Measurements from ENCODE around the gene ZBP1.

The ZBP1 gene

GRCh38 chr20:57666834-57667157, 46.6 kb upstream of the ZBP1 start:
- H3K27ac ChIP-seq (ENCODE audit: low read length) = no peak overlapping the region
- H3K4me3 ChIP-seq (ENCODE audit: low read length) = no peak overlapping the region
- no peaks in the 10 kb centered on the region for H3K4me1 ChIP-seq (ENCODE audit: low read length)
- H2AFZ ChIP-seq (ENCODE audit: low read depth, low read length) = no peak overlapping the region
- H3K79me2 ChIP-seq (ENCODE audit: low read length) = no peaks in the 10 kb centered on the region
- no peaks in the 10 kb centered on the region for H3K9me3 ChIP-seq (ENCODE audit: insufficient read depth, low read length)
- TF ChIP-seq EZH2phosphoT487 (IDR thresholded peaks at IDR 0.05; ENCODE audit: low read depth) = no peak
- TF ChIP-seq CTCF (IDR thresholded peaks at IDR 0.05; ENCODE audit: low read depth, low read length) = no peak
- H3K4me2 ChIP-seq (ENCODE audit: low read length) = no peak overlapping the region
- no peaks in the 10 kb centered on the region for H4K20me1 ChIP-seq (ENCODE audit: insufficient read depth, low read length)
- no peaks in the 10 kb centered on the region for H3K36me3 ChIP-seq (replicated peaks; ENCODE audit: low read depth, low read length)
- peaks cover 48% of the 10 kb centered on the region for H3K27me3 ChIP-seq (ENCODE audit: low read depth, low read length)
- H3K9ac ChIP-seq (ENCODE audit: low read length) = no peak overlapping the region

GRCh38 chr20:57666106-57666833, 46.0 kb upstream of the ZBP1 start:
- H4K20me1 ChIP-seq (ENCODE audit: insufficient read depth, low read length) = no peaks in the 10 kb centered on the region
- no peaks in the 10 kb centered on the region for H3K9me3 ChIP-seq (ENCODE audit: insufficient read depth, low read length)

GRCh38 chr20:57665589-57665971, 45.4 kb upstream of the ZBP1 start:
- H4K20me1 ChIP-seq (ENCODE audit: insufficient read depth, low read length) = no peaks in the 10 kb centered on the region
- H3K4me3 ChIP-seq (ENCODE audit: low read length) = no peak overlapping the region
- no peaks in the 10 kb centered on the region for H3K4me1 ChIP-seq (ENCODE audit: low read length)
- no peak overlapping the region for H3K4me2 ChIP-seq (ENCODE audit: low read length)
- no peaks in the 10 kb centered on the region for H3K79me2 ChIP-seq (ENCODE audit: low read length)
- H3K27ac ChIP-seq (ENCODE audit: low read length) = no peak overlapping the region
- H3K9ac ChIP-seq (ENCODE audit: low read length) = no peak overlapping the region
- no peaks in the 10 kb centered on the region for H3K36me3 ChIP-seq (replicated peaks; ENCODE audit: low read depth, low read length)
- H3K27me3 ChIP-seq (ENCODE audit: low read depth, low read length) = peaks cover 40% of the 10 kb centered on the region
- no peak overlapping the region for H2AFZ ChIP-seq (ENCODE audit: low read depth, low read length)
- TF ChIP-seq CTCF (IDR thresholded peaks at IDR 0.05; ENCODE audit: low read depth, low read length) (no peak), EZH2phosphoT487 (IDR thresholded peaks at IDR 0.05; ENCODE audit: low read depth) (no peak)
- no peaks in the 10 kb centered on the region for H3K9me3 ChIP-seq (ENCODE audit: insufficient read depth, low read length)

More at GRCh38 chr20:57666106-57666833, 46.0 kb upstream of the ZBP1 start:
- no peak overlapping the region for H3K9ac ChIP-seq (ENCODE audit: low read length)
- H3K4me3 ChIP-seq (ENCODE audit: low read length) = no peak overlapping the region
- H3K27me3 ChIP-seq (ENCODE audit: low read depth, low read length) = peaks cover 43% of the 10 kb centered on the region
- no peaks in the 10 kb centered on the region for H3K4me1 ChIP-seq (ENCODE audit: low read length)
- H3K79me2 ChIP-seq (ENCODE audit: low read length) = no peaks in the 10 kb centered on the region
- no peak overlapping the region for H3K27ac ChIP-seq (ENCODE audit: low read length)
- no peak for TF ChIP-seq EZH2phosphoT487 (IDR thresholded peaks at IDR 0.05; ENCODE audit: low read depth)
- TF ChIP-seq CTCF (IDR thresholded peaks at IDR 0.05; ENCODE audit: low read depth, low read length) = no peak
- no peak overlapping the region for H3K4me2 ChIP-seq (ENCODE audit: low read length)
- H3K36me3 ChIP-seq (replicated peaks; ENCODE audit: low read depth, low read length) = no peaks in the 10 kb centered on the region
- H2AFZ ChIP-seq (ENCODE audit: low read depth, low read length) = no peak overlapping the region

- Histone ChIP-seq H3K9me3 (ENCODE audit: insufficient read depth, low read length) (no peaks in the 10 kb centered on the region), H3K4me3 (ENCODE audit: low read length) (no peak overlapping the region), H3K79me2 (ENCODE audit: low read length) (no peaks in the 10 kb centered on the region), H4K20me1 (ENCODE audit: insufficient read depth, low read length) (no peaks in the 10 kb centered on the region), H3K27ac (ENCODE audit: low read length) (no peak overlapping the region), H2AFZ (ENCODE audit: low read depth, low read length) (no peak overlapping the region), H3K27me3 (ENCODE audit: low read depth, low read length) (peaks cover 36% of the 10 kb centered on the region), H3K36me3 (replicated peaks; ENCODE audit: low read depth, low read length) (no peaks in the 10 kb centered on the region), H3K9ac (ENCODE audit: low read length) (no peak overlapping the region), H3K4me1 (ENCODE audit: low read length) (no peaks in the 10 kb centered on the region), H3K4me2 (ENCODE audit: low read length) (no peak overlapping the region)
- TF ChIP-seq EZH2phosphoT487 (IDR thresholded peaks at IDR 0.05; ENCODE audit: low read depth) (no peak), CTCF (IDR thresholded peaks at IDR 0.05; ENCODE audit: low read depth, low read length) (no peak)
Observed at GRCh38 chr20:57664924-57665588, 44.8 kb upstream of the ZBP1 start.
